WTC11 (cell line): Measurements from ENCODE around the gene KCNC3.

Source experiments
- CBFB ChIP-seq: sonication (generic); formaldehyde crosslinking; IDR thresholded peaks from 2 replicates; pipeline ENCODE4 v1.8.1; 2022; ENCODE audit warnings: mild to moderate bottlenecking, low read depth, missing genetic modification reagents
- EMX1 ChIP-seq: fragments of 250-450 bp; sonication (Bioruptor Pico); IDR thresholded peaks from 2 replicates; pipeline ENCODE4 v1.8.0; 2021; ENCODE audit warnings: mild to moderate bottlenecking
- FOXJ3 ChIP-seq: sonication (generic); formaldehyde crosslinking; IDR thresholded peaks from 2 replicates; pipeline ENCODE4 v1.9.0; 2021; ENCODE audit warnings: missing genetic modification reagents, mild to moderate bottlenecking, borderline replicate concordance
- PRRX2 ChIP-seq: fragments of 250-450 bp; sonication (Bioruptor Pico); IDR thresholded peaks from 2 replicates; pipeline ENCODE4 v1.8.0; 2021; ENCODE audit warnings: mild to moderate bottlenecking
- ZNF138 ChIP-seq: sonication (generic); formaldehyde crosslinking; conservative IDR thresholded peaks from 2 replicates; pipeline ENCODE4 v1.8.1; 2022; ENCODE audit warnings: mild to moderate bottlenecking, moderate library complexity, missing genetic modification reagents
- ZNF416 ChIP-seq: fragments of 250-450 bp; sonication (Bioruptor Pico); IDR thresholded peaks from 2 replicates; pipeline ENCODE4 v1.9.0; 2021; ENCODE audit warnings: mild to moderate bottlenecking, inconsistent platforms
- TF ChIP-seq, protein P1 (sequence below): sonication (generic); formaldehyde crosslinking; IDR thresholded peaks from 2 replicates; pipeline ENCODE4 v1.8.0; 2022; ENCODE audit warnings: mild to moderate bottlenecking, missing genetic modification reagents
- TF ChIP-seq, protein P2 (sequence below): fragments of 200-600 bp; IDR thresholded peaks from 2 replicates; pipeline ENCODE4 v1.8.0; 2022; ENCODE audit warnings: antibody characterized with exemption
- TF ChIP-seq, protein P3 (sequence below): fragments of 250-450 bp; sonication (Bioruptor Pico); IDR thresholded peaks from 2 replicates; pipeline ENCODE4 v1.8.0; 2021; ENCODE audit warnings: mild to moderate bottlenecking
- TF ChIP-seq, protein P4 (sequence below): sonication (generic); formaldehyde crosslinking; IDR thresholded peaks from 2 replicates; pipeline ENCODE4 v1.8.1; 2023; ENCODE audit warnings: mild to moderate bottlenecking, missing genetic modification reagents, borderline replicate concordance
- TF ChIP-seq, protein P5 (sequence below): sonication (generic); formaldehyde crosslinking; IDR thresholded peaks from 2 replicates; pipeline ENCODE4 v1.8.1; 2023; ENCODE audit warnings: mild to moderate bottlenecking, missing genetic modification reagents, moderate library complexity

DNA sequence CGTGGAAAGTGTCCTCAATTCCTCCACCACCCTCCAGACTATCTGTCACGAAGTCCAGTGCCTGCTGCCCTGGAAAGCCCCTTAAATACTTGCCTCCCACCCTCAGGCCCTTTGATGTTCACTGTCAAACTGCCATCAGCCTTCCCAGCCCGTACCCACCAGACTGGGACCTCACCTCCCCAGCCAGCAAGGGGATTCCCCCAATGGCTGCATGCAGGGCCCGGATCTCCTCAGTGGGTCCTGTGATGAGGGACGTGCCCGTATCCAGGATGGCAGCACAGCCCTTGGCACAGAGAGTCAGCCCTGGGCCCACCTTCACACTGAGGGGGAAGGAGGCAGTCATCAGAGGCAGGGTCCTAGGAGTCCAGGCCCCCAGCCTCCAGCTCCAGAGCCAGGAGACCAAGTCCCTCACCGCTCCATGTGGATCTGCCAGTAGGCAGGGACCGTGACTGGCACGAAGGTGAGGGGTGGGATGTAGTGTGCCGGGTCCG is 30.2 kb upstream of the KCNC3 start:
- TF ChIP-seq ZNF138 (CRISPR knock-in tag) (no peak), EMX1 (CRISPR knock-in tag) (no peak), CBFB (CRISPR knock-in tag) (no peak), ZNF416 (CRISPR knock-in tag) (no peak), FOXJ3 (CRISPR knock-in tag) (no peak), PRRX2 (no peak)
- TF ChIP-seq, protein P1, sequence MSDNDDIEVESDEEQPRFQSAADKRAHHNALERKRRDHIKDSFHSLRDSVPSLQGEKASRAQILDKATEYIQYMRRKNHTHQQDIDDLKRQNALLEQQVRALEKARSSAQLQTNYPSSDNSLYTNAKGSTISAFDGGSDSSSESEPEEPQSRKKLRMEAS (CRISPR knock-in tag): no peak
- TF ChIP-seq, protein P2, sequence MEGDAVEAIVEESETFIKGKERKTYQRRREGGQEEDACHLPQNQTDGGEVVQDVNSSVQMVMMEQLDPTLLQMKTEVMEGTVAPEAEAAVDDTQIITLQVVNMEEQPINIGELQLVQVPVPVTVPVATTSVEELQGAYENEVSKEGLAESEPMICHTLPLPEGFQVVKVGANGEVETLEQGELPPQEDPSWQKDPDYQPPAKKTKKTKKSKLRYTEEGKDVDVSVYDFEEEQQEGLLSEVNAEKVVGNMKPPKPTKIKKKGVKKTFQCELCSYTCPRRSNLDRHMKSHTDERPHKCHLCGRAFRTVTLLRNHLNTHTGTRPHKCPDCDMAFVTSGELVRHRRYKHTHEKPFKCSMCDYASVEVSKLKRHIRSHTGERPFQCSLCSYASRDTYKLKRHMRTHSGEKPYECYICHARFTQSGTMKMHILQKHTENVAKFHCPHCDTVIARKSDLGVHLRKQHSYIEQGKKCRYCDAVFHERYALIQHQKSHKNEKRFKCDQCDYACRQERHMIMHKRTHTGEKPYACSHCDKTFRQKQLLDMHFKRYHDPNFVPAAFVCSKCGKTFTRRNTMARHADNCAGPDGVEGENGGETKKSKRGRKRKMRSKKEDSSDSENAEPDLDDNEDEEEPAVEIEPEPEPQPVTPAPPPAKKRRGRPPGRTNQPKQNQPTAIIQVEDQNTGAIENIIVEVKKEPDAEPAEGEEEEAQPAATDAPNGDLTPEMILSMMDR: no peak
- TF ChIP-seq, protein P3, sequence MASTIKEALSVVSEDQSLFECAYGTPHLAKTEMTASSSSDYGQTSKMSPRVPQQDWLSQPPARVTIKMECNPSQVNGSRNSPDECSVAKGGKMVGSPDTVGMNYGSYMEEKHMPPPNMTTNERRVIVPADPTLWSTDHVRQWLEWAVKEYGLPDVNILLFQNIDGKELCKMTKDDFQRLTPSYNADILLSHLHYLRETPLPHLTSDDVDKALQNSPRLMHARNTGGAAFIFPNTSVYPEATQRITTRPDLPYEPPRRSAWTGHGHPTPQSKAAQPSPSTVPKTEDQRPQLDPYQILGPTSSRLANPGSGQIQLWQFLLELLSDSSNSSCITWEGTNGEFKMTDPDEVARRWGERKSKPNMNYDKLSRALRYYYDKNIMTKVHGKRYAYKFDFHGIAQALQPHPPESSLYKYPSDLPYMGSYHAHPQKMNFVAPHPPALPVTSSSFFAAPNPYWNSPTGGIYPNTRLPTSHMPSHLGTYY (CRISPR knock-in tag): no peak
- TF ChIP-seq, protein P4, sequence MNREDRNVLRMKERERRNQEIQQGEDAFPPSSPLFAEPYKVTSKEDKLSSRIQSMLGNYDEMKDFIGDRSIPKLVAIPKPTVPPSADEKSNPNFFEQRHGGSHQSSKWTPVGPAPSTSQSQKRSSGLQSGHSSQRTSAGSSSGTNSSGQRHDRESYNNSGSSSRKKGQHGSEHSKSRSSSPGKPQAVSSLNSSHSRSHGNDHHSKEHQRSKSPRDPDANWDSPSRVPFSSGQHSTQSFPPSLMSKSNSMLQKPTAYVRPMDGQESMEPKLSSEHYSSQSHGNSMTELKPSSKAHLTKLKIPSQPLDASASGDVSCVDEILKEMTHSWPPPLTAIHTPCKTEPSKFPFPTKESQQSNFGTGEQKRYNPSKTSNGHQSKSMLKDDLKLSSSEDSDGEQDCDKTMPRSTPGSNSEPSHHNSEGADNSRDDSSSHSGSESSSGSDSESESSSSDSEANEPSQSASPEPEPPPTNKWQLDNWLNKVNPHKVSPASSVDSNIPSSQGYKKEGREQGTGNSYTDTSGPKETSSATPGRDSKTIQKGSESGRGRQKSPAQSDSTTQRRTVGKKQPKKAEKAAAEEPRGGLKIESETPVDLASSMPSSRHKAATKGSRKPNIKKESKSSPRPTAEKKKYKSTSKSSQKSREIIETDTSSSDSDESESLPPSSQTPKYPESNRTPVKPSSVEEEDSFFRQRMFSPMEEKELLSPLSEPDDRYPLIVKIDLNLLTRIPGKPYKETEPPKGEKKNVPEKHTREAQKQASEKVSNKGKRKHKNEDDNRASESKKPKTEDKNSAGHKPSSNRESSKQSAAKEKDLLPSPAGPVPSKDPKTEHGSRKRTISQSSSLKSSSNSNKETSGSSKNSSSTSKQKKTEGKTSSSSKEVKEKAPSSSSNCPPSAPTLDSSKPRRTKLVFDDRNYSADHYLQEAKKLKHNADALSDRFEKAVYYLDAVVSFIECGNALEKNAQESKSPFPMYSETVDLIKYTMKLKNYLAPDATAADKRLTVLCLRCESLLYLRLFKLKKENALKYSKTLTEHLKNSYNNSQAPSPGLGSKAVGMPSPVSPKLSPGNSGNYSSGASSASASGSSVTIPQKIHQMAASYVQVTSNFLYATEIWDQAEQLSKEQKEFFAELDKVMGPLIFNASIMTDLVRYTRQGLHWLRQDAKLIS (CRISPR knock-in tag): no peak
- TF ChIP-seq, protein P5, sequence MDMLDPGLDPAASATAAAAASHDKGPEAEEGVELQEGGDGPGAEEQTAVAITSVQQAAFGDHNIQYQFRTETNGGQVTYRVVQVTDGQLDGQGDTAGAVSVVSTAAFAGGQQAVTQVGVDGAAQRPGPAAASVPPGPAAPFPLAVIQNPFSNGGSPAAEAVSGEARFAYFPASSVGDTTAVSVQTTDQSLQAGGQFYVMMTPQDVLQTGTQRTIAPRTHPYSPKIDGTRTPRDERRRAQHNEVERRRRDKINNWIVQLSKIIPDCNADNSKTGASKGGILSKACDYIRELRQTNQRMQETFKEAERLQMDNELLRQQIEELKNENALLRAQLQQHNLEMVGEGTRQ (CRISPR knock-in tag): no peak
